Astrocyte of the spinal cord (primary cell): ENCODE results near the gene ZMIZ1.

ENCODE experiments used
- DNase-seq: peaks from one replicate; pipeline ENCODE4 v3.0.0; 2011; ENCODE audit warnings: low read depth, low spot score
- H3K4me3 ChIP-seq: 2 replicates; pipeline ENCODE4 v1.5.1; 2011; ENCODE audit warnings: low read depth, mild to moderate bottlenecking, low read length, moderate library complexity
- CTCF ChIP-seq: IDR thresholded peaks from 2 replicates; pipeline ENCODE4 v1.5.1; 2012; ENCODE audit warnings: low read depth, mild to moderate bottlenecking, low read length, inconsistent platforms
- in situ Hi-C: cut with HindIII; loops from 2 replicates; pipeline ENCODE4 v1.10.0; 2017; ENCODE audit warnings: low sequenced_read_pairs

Gene ZMIZ1

GRCh38 chr10:79099898-79100448 lies 31.2 kb downstream of the ZMIZ1 start:
- TF ChIP-seq CTCF = no peak
- in situ Hi-C loops = no loop called here
- H3K4me3 ChIP-seq = no peak overlapping the region
- DNase-seq = no peak

- DNase-seq = no peak
- in situ Hi-C loops = no loop called here
- TF ChIP-seq CTCF = no peak
- H3K4me3 ChIP-seq = no peak overlapping the region
Observed at GRCh38 chr10:79100771-79101170, 32.0 kb downstream of the ZMIZ1 start.

- in situ Hi-C loops = no loop called here
Observed at GRCh38 chr10:79101560-79102497, 33.1 kb downstream of the ZMIZ1 start.

GRCh38 chr10:79102498-79102874 lies 33.7 kb downstream of the ZMIZ1 start:
- in situ Hi-C loops = no loop called here
- H3K4me3 ChIP-seq = no peak overlapping the region
- no peak for TF ChIP-seq CTCF
- no peak for DNase-seq

More at GRCh38 chr10:79101560-79102497, 33.1 kb downstream of the ZMIZ1 start:
- peak; percentile 43 for DNase-seq
- TF ChIP-seq CTCF = no peak
- H3K4me3 ChIP-seq = no peak overlapping the region

- in situ Hi-C loops = no loop called here
Observed at GRCh38 chr10:79103129-79103528, 34.4 kb downstream of the ZMIZ1 start.

GRCh38 chr10:79103585-79103984 lies 34.8 kb downstream of the ZMIZ1 start:
- no peak overlapping the region for H3K4me3 ChIP-seq
- TF ChIP-seq CTCF = no peak
- DNase-seq = no peak
- in situ Hi-C loops = no loop called here

More at GRCh38 chr10:79103129-79103528, 34.4 kb downstream of the ZMIZ1 start:
- H3K4me3 ChIP-seq = no peak overlapping the region
- DNase-seq = no peak
- TF ChIP-seq CTCF = no peak
